Progenitor cell of endocrine pancreas (in vitro differentiated cells): ENCODE data around the gene PRKCE. TPM values are rescaled to one million over a fixed set of nuclear protein-coding genes. Genes with fewer than 3 reads are reported as not detected.

Experiments
- DNase-seq: peaks from one replicate; pipeline ENCODE4 v3.0.0; 2021; ENCODE audit warnings: low spot score; ENCODE audit not compliant: unreplicated experiment
- H3K27ac Mint-ChIP-seq: 2 replicates; pipeline ENCODE4 v1.8.0; 2021; ENCODE audit warnings: mild to moderate bottlenecking, moderate library complexity, mixed read lengths
- H3K27me3 Mint-ChIP-seq: 2 replicates; pipeline ENCODE4 v1.8.0; 2021; ENCODE audit warnings: mixed read lengths
- H3K36me3 Mint-ChIP-seq: 2 replicates; pipeline ENCODE4 v1.8.0; 2022; ENCODE audit warnings: mixed read lengths; ENCODE audit not compliant: insufficient read depth
- H3K4me1 Mint-ChIP-seq: 2 replicates; pipeline ENCODE4 v1.8.0; 2021; ENCODE audit warnings: low read depth, mixed read lengths
- H3K4me3 Mint-ChIP-seq: 2 replicates; pipeline ENCODE4 v1.8.0; 2021; ENCODE audit warnings: low read depth, mild to moderate bottlenecking, moderate library complexity, mixed read lengths
- H3K9me3 Mint-ChIP-seq: 2 replicates; pipeline ENCODE4 v1.8.0; 2021; ENCODE audit warnings: low read depth, mixed read lengths
- total RNA-seq: library from RNA; stranded (reverse); gene quantifications from 2 replicates; pipeline ENCODE4 v1.2.1, GENCODE V29; 2021
- TF ChIP-seq, protein P1 (sequence below): fragments of 200-600 bp; sonication (generic); IDR thresholded peaks from one replicate; pipeline ENCODE4 v1.5.0; 2021; ENCODE audit warnings: antibody characterized with exemption, mild to moderate bottlenecking; ENCODE audit not compliant: unreplicated experiment

The PRKCE gene
- total RNA-seq, 1 donor from 2014 or later, result 4.2 TPM

DNA sequence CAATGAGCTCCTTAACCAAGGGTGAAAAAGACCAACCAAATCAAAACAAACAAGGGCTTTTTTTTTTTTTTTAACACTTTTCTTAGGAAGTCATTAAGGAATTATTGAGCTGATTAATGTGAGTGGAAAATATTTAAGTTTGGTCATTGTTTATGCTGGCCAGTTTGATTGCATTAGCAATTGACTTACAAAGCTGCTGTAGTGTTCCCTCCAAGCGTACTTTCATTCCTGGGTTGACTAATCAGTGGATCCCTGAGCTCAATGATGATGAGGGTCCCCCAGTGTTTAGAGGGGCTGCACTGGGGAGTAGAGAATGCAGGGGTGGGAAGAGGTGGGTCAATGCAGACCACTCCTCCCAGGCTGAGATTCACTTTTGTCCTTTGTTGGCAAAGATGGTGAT lies 119.3 kb downstream of the PRKCE start:
- DNase-seq, result no peak
- H3K36me3 Mint-ChIP-seq, result no peaks in the 10 kb centered on the region
- H3K27me3 Mint-ChIP-seq, result peaks cover 22% of the 10 kb centered on the region
- H3K4me1 Mint-ChIP-seq, result peaks cover 8% of the 10 kb centered on the region
- no peak overlapping the region for H3K4me3 Mint-ChIP-seq
- H3K9me3 Mint-ChIP-seq, result peaks cover 3% of the 10 kb centered on the region
- H3K27ac Mint-ChIP-seq, result no peak overlapping the region
- TF ChIP-seq, protein P1, sequence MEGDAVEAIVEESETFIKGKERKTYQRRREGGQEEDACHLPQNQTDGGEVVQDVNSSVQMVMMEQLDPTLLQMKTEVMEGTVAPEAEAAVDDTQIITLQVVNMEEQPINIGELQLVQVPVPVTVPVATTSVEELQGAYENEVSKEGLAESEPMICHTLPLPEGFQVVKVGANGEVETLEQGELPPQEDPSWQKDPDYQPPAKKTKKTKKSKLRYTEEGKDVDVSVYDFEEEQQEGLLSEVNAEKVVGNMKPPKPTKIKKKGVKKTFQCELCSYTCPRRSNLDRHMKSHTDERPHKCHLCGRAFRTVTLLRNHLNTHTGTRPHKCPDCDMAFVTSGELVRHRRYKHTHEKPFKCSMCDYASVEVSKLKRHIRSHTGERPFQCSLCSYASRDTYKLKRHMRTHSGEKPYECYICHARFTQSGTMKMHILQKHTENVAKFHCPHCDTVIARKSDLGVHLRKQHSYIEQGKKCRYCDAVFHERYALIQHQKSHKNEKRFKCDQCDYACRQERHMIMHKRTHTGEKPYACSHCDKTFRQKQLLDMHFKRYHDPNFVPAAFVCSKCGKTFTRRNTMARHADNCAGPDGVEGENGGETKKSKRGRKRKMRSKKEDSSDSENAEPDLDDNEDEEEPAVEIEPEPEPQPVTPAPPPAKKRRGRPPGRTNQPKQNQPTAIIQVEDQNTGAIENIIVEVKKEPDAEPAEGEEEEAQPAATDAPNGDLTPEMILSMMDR, result no peak

DNA sequence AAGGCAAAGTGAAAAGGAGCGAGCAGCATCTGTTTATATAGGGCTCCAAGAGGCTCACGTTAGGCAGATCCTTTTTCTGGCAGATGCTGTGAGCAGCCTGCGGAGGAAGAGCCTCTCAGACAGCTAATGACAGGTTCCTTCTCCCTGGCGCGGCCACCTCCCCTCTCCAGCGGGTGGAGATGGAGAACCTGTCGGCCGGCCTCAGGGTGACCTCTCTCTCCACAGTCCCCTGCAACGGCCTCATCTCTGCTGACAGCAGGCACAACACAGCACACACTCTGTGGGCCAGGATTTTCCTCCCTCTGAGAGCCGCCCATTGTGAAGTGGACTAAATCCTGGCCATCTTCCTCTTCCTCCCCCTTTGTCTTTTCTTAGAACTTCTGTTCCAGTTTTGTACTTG lies 119.8 kb downstream of the PRKCE start:
- H3K27ac Mint-ChIP-seq, result no peak overlapping the region
- TF ChIP-seq, protein P1, result no peak
- peaks cover under 1% of the 10 kb centered on the region for H3K9me3 Mint-ChIP-seq
- no peak overlapping the region for H3K4me3 Mint-ChIP-seq
- DNase-seq, result no peak
- H3K27me3 Mint-ChIP-seq, result peaks cover 22% of the 10 kb centered on the region
- H3K4me1 Mint-ChIP-seq, result peaks cover 5% of the 10 kb centered on the region
- no peaks in the 10 kb centered on the region for H3K36me3 Mint-ChIP-seq

DNA sequence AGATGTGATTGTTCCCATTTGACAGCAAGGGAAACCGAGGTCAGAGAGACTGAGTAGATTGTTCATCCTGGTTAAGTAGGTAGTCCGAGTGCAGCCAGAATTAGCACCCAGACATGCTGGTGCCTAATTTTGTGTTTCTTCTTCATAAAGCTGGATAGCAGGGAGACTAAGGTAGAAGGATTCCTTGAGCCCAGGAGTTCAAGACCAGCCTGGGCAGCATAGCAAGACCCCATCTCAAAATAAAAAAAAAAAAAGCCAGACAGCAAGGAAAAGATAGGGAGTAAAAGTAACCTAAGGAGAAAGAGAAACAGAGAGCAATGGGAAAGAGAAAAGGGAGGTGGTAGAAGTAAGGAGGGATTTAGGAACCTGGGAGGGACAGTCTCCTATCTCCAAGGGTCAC lies 120.6 kb downstream of the PRKCE start:
- H3K4me3 Mint-ChIP-seq, result no peak overlapping the region
- H3K27ac Mint-ChIP-seq, result no peak overlapping the region
- TF ChIP-seq, protein P1, result no peak
- peaks cover 22% of the 10 kb centered on the region for H3K27me3 Mint-ChIP-seq
- no peaks in the 10 kb centered on the region for H3K36me3 Mint-ChIP-seq
- DNase-seq, result no peak
- peaks cover 5% of the 10 kb centered on the region for H3K4me1 Mint-ChIP-seq
- H3K9me3 Mint-ChIP-seq, result no peaks in the 10 kb centered on the region

DNA sequence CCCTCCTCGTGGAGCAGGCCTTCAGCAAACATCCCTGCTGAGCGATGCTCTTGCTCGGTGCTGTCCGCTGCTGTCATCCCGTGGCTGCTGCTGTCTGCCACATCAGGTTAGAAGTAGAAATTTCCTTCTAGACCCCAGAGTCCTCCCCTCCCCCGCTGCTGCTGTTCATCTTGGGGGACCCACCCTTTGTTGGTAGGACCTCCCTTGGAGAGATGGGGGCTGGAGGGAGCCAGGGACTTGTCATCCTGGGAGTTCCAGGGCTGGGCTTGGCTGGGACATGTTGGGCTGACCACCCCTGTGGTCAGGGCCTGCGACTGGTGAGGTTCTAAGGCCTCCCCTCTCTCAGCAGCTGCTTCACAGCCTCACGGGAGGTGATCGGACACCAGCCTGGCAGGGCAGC lies 122.4 kb downstream of the PRKCE start:
- H3K4me1 Mint-ChIP-seq, result peaks cover 5% of the 10 kb centered on the region
- H3K4me3 Mint-ChIP-seq, result no peak overlapping the region
- no peaks in the 10 kb centered on the region for H3K36me3 Mint-ChIP-seq
- peaks cover 22% of the 10 kb centered on the region for H3K27me3 Mint-ChIP-seq
- DNase-seq, result no peak
- H3K9me3 Mint-ChIP-seq, result no peaks in the 10 kb centered on the region
- TF ChIP-seq, protein P1, result no peak
- no peak overlapping the region for H3K27ac Mint-ChIP-seq

DNA sequence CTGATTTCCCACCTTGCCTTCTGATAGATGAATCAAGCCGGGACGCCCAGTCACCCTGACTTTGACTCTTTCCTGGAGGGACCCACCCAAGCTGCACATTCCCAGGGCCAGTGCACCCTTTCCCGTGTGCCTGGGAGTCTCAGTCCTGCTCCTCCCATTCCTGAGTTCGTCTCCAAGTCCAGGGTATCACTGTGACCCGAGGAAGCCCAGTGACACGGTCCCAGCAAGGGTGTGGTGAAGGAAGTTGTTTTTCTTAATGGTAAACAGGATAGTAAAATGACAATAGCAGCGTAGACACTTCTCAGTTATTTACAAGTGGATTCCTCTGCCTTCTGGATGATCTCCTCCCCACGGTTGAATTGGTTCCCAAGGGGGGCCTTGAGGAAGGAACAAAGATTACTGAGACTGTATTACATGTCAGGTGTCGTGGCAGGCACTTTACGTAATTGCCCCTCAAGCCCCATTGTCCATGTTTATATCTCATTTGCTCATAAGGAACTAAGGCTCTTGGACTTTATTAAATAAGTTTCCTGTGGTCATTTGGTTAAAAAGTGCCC lies 123.3 kb downstream of the PRKCE start:
- Mint-ChIP-seq H3K9me3 (no peaks in the 10 kb centered on the region), H3K4me3 (no peak overlapping the region), H3K36me3 (no peaks in the 10 kb centered on the region), H3K27ac (no peak overlapping the region), H3K27me3 (peaks cover 18% of the 10 kb centered on the region), H3K4me1 (peaks cover 5% of the 10 kb centered on the region)
- TF ChIP-seq, protein P1, result no peak
- DNase-seq, result no peak
